ENCODE measurements around the gene DTWD1.
A peak's percentile ranks its signal among the peaks of the same experiment; 100 is the strongest.
"Not testable (repeated sequence)": the region's sequence is repeated elsewhere in the genome, so short reads cannot be mapped to it uniquely, and the experiment has no call there.

DTWD1 gene

GRCh38 chr15:49620658-49621368 lies at the start of gene DTWD1, which contains the start of gene FAM227B:
DTWD1 (plus strand) TSS chr15:49621048; CDS start chr15:49625168, 4,120 bp downstream.
FAM227B (minus strand) TSS chr15:49620818; CDS start chr15:49615171, 5,647 bp downstream.
- peak within 1 kb of the TSS; percentile 80 for H3K4me2 ChIP-seq (ENCODE audit: low read length)
- no peaks in the 10 kb centered on the region for H3K27me3 ChIP-seq (ENCODE audit: control insufficient read depth, insufficient read depth, low read length)
- H3K4me1 ChIP-seq: no peaks in the 10 kb centered on the region
- TF ChIP-seq CTCF (IDR thresholded peaks at IDR 0.05): no peak
- no peaks in the 10 kb centered on the region for H3K9me3 ChIP-seq (ENCODE audit: control insufficient read depth, low read length)
- H3K4me3 ChIP-seq (ENCODE audit: low read depth, low read length): peak within 1 kb of the TSS; percentile 94
- H3K79me2 ChIP-seq: no peaks in the 10 kb centered on the region
- H2AFZ ChIP-seq: peak within 1 kb of the TSS; percentile 88
- no peak within 1 kb of the TSS for H3K9ac ChIP-seq
- no peaks in the 10 kb centered on the region for H3K36me3 ChIP-seq (ENCODE audit: control insufficient read depth, insufficient read depth, low read length)
- peak within 1 kb of the TSS; percentile 80 for H3K27ac ChIP-seq

GRCh38 chr15:49573421-49573820 lies 47.4 kb upstream of the DTWD1 start:
- Histone ChIP-seq H3K4me2 (ENCODE audit: low read length) (no peak overlapping the region), H3K79me2 (no peaks in the 10 kb centered on the region), H3K9ac (no peak overlapping the region), H2AFZ (no peak overlapping the region), H3K9me3 (ENCODE audit: control insufficient read depth, low read length) (no peaks in the 10 kb centered on the region), H3K27me3 (ENCODE audit: control insufficient read depth, insufficient read depth, low read length) (no peaks in the 10 kb centered on the region), H3K4me3 (ENCODE audit: low read depth, low read length) (no peak overlapping the region), H3K36me3 (ENCODE audit: control insufficient read depth, insufficient read depth, low read length) (no peaks in the 10 kb centered on the region), H3K4me1 (no peaks in the 10 kb centered on the region), H3K27ac (no peak overlapping the region)
- TF ChIP-seq CTCF (IDR thresholded peaks at IDR 0.05): no peak

- no peaks in the 10 kb centered on the region for H3K79me2 ChIP-seq
- no peak overlapping the region for H3K9ac ChIP-seq
- H3K4me2 ChIP-seq (ENCODE audit: low read length): no peak overlapping the region
- no peak overlapping the region for H2AFZ ChIP-seq
- H3K9me3 ChIP-seq (ENCODE audit: control insufficient read depth, low read length): no peaks in the 10 kb centered on the region
- no peaks in the 10 kb centered on the region for H3K36me3 ChIP-seq (ENCODE audit: control insufficient read depth, insufficient read depth, low read length)
- H3K4me3 ChIP-seq (ENCODE audit: low read depth, low read length): no peak overlapping the region
- no peak for TF ChIP-seq CTCF (IDR thresholded peaks at IDR 0.05)
- no peak overlapping the region for H3K27ac ChIP-seq
- H3K27me3 ChIP-seq (ENCODE audit: control insufficient read depth, insufficient read depth, low read length): no peaks in the 10 kb centered on the region
- no peaks in the 10 kb centered on the region for H3K4me1 ChIP-seq
These were observed 31.8 kb upstream of the DTWD1 start for GRCh38 chr15:49589030-49589429.

GRCh38 chr15:49592829-49593316 lies 28.0 kb upstream of the DTWD1 start:
- H3K4me2 ChIP-seq (ENCODE audit: low read length); H2AFZ ChIP-seq; H3K27me3 ChIP-seq (ENCODE audit: control insufficient read depth, insufficient read depth, low read length): not testable (repeated sequence)

GRCh38 chr15:49604625-49605409 lies 16.0 kb upstream of the DTWD1 start:
- H3K9ac ChIP-seq: no peak overlapping the region

More at GRCh38 chr15:49592829-49593316, 28.0 kb upstream of the DTWD1 start:
- H3K9me3 ChIP-seq (ENCODE audit: control insufficient read depth, low read length); H3K4me3 ChIP-seq (ENCODE audit: low read depth, low read length); H3K4me1 ChIP-seq; H3K79me2 ChIP-seq; H3K27ac ChIP-seq; H3K36me3 ChIP-seq (ENCODE audit: control insufficient read depth, insufficient read depth, low read length); H3K9ac ChIP-seq: not testable (repeated sequence)

More at GRCh38 chr15:49604625-49605409, 16.0 kb upstream of the DTWD1 start:
- no peak overlapping the region for H3K4me2 ChIP-seq (ENCODE audit: low read length)
- no peaks in the 10 kb centered on the region for H3K36me3 ChIP-seq (ENCODE audit: control insufficient read depth, insufficient read depth, low read length)
- no peak for TF ChIP-seq CTCF (IDR thresholded peaks at IDR 0.05)
- H3K79me2 ChIP-seq: no peaks in the 10 kb centered on the region
- no peak overlapping the region for H2AFZ ChIP-seq
- H3K4me3 ChIP-seq (ENCODE audit: low read depth, low read length): no peak overlapping the region
- H3K27ac ChIP-seq: no peak overlapping the region
- H3K27me3 ChIP-seq (ENCODE audit: control insufficient read depth, insufficient read depth, low read length): no peaks in the 10 kb centered on the region
- H3K4me1 ChIP-seq: no peaks in the 10 kb centered on the region
- H3K9me3 ChIP-seq (ENCODE audit: control insufficient read depth, low read length): no peaks in the 10 kb centered on the region
